Measurements from ENCODE around the gene TFPT.

- TF ChIP-seq, protein P1, sequence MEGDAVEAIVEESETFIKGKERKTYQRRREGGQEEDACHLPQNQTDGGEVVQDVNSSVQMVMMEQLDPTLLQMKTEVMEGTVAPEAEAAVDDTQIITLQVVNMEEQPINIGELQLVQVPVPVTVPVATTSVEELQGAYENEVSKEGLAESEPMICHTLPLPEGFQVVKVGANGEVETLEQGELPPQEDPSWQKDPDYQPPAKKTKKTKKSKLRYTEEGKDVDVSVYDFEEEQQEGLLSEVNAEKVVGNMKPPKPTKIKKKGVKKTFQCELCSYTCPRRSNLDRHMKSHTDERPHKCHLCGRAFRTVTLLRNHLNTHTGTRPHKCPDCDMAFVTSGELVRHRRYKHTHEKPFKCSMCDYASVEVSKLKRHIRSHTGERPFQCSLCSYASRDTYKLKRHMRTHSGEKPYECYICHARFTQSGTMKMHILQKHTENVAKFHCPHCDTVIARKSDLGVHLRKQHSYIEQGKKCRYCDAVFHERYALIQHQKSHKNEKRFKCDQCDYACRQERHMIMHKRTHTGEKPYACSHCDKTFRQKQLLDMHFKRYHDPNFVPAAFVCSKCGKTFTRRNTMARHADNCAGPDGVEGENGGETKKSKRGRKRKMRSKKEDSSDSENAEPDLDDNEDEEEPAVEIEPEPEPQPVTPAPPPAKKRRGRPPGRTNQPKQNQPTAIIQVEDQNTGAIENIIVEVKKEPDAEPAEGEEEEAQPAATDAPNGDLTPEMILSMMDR (IDR thresholded peaks at IDR 0.05) = no peak
- TF ChIP-seq ZFX (IDR thresholded peaks at IDR 0.05; ENCODE audit: borderline replicate concordance) = no peak
These were observed 10.3 kb upstream of the TFPT start for GRCh38 chr19:54125713-54126112.
